Skeletal muscle satellite cell (primary cell): ENCODE measurements around the gene SLC48A1.

Experiments used
- H3K27me3 ChIP-seq: 2 replicates; pipeline ENCODE4 v1.7.0; 2013; ENCODE audit warnings: low read length; ENCODE audit not compliant: control insufficient read depth, insufficient read depth
- H3K36me3 ChIP-seq: 2 replicates; pipeline ENCODE4 v1.7.0; 2013; ENCODE audit warnings: mild to moderate bottlenecking, control low read depth, low read length; ENCODE audit not compliant: insufficient read depth
- H3K4me1 ChIP-seq: 2 replicates; pipeline ENCODE4 v1.7.0; 2013; ENCODE audit warnings: low read length; ENCODE audit not compliant: control insufficient read depth, insufficient read depth
- H3K4me2 ChIP-seq: 2 replicates; pipeline ENCODE4 v1.7.0; 2013; ENCODE audit warnings: mild to moderate bottlenecking, low read length
- H3K4me3 ChIP-seq: 2 replicates; pipeline ENCODE4 v1.7.0; 2013; ENCODE audit warnings: low read length
- H3K9ac ChIP-seq: 2 replicates; pipeline ENCODE4 v1.7.0; 2013; ENCODE audit warnings: mild to moderate bottlenecking, low read depth, low read length, moderate library complexity
- H3K9me3 ChIP-seq: replicated peaks from 2 replicates; pipeline ENCODE4 v1.7.0; 2013; ENCODE audit warnings: mild to moderate bottlenecking, control low read depth, low read length

The SLC48A1 gene

DNA sequence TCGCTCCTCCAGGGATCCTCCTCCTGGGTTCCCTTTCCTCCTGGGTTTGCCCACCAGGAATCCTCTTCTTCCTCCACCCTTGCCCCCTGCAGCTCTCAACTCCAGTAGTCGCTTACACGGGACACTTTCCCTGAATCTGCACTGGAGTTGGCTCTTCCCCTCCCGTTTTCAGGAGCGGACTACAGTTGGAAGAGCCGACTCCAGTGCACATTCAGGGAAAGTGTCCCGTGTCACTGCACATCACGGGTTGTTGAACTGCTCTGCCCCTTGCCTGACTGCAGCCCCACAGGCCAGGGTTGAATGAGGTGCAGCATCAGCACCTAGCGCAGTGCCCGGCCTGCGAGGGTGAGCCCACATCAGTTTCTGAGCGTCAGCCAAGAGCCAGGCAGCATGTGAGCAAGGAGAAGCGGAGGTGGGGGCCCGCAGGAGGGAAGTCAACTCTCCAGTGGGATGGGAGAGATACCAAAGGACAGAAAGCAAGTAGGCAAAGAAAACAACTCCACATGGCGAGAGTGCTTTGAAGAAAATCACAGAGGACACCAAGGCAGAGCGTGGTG is 27.5 kb upstream of the SLC48A1 start:
- Histone ChIP-seq H3K4me3 (no peak overlapping the region), H3K4me1 (peaks cover 11% of the 10 kb centered on the region), H3K9me3 (no peaks in the 10 kb centered on the region), H3K4me2 (no peak overlapping the region), H3K27me3 (peaks cover 10% of the 10 kb centered on the region), H3K36me3 (no peaks in the 10 kb centered on the region), H3K9ac (no peak overlapping the region)

DNA sequence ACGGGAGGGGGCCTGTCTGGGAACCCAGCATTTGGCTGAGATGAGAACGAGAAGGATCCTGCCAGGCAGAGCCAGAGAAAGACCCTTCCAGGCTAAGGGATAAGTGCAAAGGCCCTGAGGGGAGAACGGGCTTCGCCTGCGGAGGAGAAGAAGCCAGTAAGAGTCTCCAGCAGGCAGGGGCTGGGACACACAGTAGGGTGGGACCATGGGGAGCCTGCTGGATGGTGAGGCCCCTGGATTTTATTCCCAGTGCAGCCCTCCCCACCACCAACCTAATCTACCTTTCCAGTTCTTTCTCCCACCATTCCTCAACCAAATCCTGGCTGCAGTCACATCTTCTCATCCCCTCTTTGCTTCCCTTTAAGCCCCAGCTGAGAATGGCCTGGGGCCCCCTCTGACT is 27.0 kb upstream of the SLC48A1 start:
- no peaks in the 10 kb centered on the region for H3K9me3 ChIP-seq
- H3K4me1 ChIP-seq, result peaks cover 8% of the 10 kb centered on the region

GRCh38 chr12:47746523-47746922 is 26.5 kb upstream of the SLC48A1 start:
- Histone ChIP-seq H3K4me1 (peaks cover 4% of the 10 kb centered on the region), H3K4me3 (no peak overlapping the region), H3K27me3 (peaks cover 10% of the 10 kb centered on the region), H3K4me2 (no peak overlapping the region), H3K36me3 (no peaks in the 10 kb centered on the region), H3K9ac (no peak overlapping the region), H3K9me3 (no peaks in the 10 kb centered on the region)

More for the DNA sequence above, 27.0 kb upstream of the SLC48A1 start:
- Histone ChIP-seq H3K36me3 (no peaks in the 10 kb centered on the region), H3K4me3 (no peak overlapping the region), H3K27me3 (peaks cover 10% of the 10 kb centered on the region), H3K9ac (no peak overlapping the region), H3K4me2 (no peak overlapping the region)

GRCh38 chr12:47747126-47747525 is 25.9 kb upstream of the SLC48A1 start:
- H3K4me1 ChIP-seq, result peaks cover 4% of the 10 kb centered on the region
- no peak overlapping the region for H3K4me2 ChIP-seq
- no peaks in the 10 kb centered on the region for H3K9me3 ChIP-seq
- H3K4me3 ChIP-seq, result no peak overlapping the region
- H3K36me3 ChIP-seq, result no peaks in the 10 kb centered on the region
- peaks cover 10% of the 10 kb centered on the region for H3K27me3 ChIP-seq
- no peak overlapping the region for H3K9ac ChIP-seq

DNA sequence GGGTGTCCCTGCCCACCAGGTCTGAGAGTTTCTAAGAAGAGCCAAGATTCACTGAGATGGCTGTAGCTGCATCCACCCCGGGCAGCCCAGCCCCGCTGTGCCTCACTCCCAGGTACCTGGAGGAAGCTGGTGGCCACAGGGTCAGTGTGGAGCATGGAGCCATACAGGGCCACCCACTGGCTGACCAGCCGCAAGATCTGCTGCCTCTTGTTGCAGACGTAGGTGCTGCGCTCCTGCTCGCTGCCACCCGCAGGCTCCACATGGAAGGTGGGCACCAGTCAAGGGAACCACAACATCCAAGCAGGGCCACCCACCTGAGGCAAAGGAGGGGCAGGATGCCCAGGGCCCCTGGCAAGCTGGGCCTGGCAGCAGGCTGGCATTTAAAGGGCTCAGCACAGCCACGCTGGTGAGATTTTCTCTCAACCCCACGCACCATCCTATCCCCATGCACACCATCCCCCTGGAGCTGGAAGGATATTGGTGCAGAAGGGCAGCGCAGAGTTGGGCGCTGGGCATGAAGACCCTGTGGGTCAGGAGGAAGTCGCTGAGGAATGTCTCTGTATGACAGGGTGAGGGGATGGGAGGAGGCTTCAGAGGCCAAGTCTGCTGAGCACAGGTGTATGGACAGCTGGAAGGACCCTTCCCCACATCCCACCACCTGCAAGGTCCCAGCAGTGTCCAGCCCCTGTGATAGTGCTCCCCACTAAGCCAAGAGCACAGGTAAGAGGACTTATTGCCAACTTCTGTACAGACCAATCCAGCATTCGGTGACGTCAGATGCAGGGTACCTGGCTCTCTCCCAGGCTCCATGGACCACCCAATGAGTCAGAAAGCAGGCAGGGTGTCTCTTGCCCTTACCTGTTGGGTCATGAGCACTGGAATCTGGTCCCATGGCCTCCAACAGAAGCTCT is 25.2 kb upstream of the SLC48A1 start:
- no peaks in the 10 kb centered on the region for H3K9me3 ChIP-seq
- H3K9ac ChIP-seq, result no peak overlapping the region
- H3K4me1 ChIP-seq, result peaks cover 12% of the 10 kb centered on the region
- H3K27me3 ChIP-seq, result peaks cover 10% of the 10 kb centered on the region
- H3K4me2 ChIP-seq, result no peak overlapping the region
- no peaks in the 10 kb centered on the region for H3K36me3 ChIP-seq
- H3K4me3 ChIP-seq, result no peak overlapping the region

- Histone ChIP-seq H3K27me3 (peaks cover 10% of the 10 kb centered on the region), H3K9me3 (no peaks in the 10 kb centered on the region), H3K36me3 (no peaks in the 10 kb centered on the region), H3K4me2 (no peak overlapping the region), H3K4me3 (no peak overlapping the region), H3K4me1 (peaks cover 18% of the 10 kb centered on the region), H3K9ac (no peak overlapping the region)
These were observed 24.6 kb upstream of the SLC48A1 start for GRCh38 chr12:47748507-47748828.

DNA sequence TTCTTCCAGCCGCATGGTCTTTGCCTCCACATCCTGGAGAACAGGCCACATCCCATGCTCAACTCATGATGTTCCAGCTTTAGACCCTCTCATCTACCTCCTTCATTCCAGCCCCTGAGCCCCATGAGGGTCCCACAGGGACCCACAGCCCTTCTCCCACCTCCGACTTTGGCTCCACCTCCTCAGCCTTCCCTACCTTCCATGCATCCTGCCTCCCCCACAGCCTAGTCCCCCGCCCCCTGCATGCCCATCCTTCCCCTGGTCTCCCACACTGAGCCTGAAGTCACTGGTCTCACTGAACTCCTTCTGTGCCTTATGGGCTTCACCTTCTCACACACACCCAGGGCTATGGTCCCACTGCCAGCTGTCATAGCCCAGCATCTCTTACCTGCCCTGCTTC is 24.1 kb upstream of the SLC48A1 start:
- Histone ChIP-seq H3K4me2 (no peak overlapping the region), H3K9me3 (no peaks in the 10 kb centered on the region), H3K36me3 (no peaks in the 10 kb centered on the region), H3K9ac (no peak overlapping the region), H3K4me3 (no peak overlapping the region), H3K4me1 (peaks cover 22% of the 10 kb centered on the region), H3K27me3 (peaks cover 10% of the 10 kb centered on the region)

GRCh38 chr12:47750229-47750798 is 22.7 kb upstream of the SLC48A1 start:
- H3K36me3 ChIP-seq, result no peaks in the 10 kb centered on the region
- no peak overlapping the region for H3K9ac ChIP-seq
- no peak overlapping the region for H3K4me3 ChIP-seq
- H3K4me1 ChIP-seq, result peaks cover 36% of the 10 kb centered on the region
- no peaks in the 10 kb centered on the region for H3K9me3 ChIP-seq
- no peak overlapping the region for H3K4me2 ChIP-seq
- peaks cover under 1% of the 10 kb centered on the region for H3K27me3 ChIP-seq

GRCh38 chr12:47750916-47751470 is 22.0 kb upstream of the SLC48A1 start:
- Histone ChIP-seq H3K4me2 (no peak overlapping the region), H3K4me3 (no peak overlapping the region), H3K36me3 (no peaks in the 10 kb centered on the region), H3K4me1 (peaks cover 41% of the 10 kb centered on the region), H3K9me3 (no peaks in the 10 kb centered on the region), H3K9ac (no peak overlapping the region), H3K27me3 (no peaks in the 10 kb centered on the region)

- no peak overlapping the region for H3K4me2 ChIP-seq
- no peak overlapping the region for H3K4me3 ChIP-seq
- peaks cover 41% of the 10 kb centered on the region for H3K4me1 ChIP-seq
- H3K9me3 ChIP-seq, result no peaks in the 10 kb centered on the region
- no peak overlapping the region for H3K9ac ChIP-seq
- H3K36me3 ChIP-seq, result no peaks in the 10 kb centered on the region
- H3K27me3 ChIP-seq, result no peaks in the 10 kb centered on the region
These were observed 21.5 kb upstream of the SLC48A1 start for GRCh38 chr12:47751561-47751960.

DNA sequence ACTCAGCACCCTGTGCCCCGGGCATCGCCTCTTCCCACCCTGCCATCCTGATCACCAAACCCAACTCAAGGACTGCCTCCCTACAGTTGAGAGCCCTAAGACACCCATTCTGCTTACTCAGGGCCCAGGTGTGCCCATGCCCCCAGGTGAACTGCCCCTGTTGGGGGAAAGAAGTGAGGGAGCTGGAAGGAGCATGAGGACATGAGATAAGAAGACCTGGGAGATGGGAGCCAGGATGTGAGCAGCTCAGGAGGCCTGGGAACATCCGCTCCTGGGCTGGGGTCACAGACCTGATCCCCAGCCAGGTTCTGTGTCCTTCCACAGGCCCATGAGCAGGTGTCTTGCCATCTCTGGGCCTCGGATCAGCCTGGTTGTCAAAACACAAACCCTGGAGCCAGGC is 20.9 kb upstream of the SLC48A1 start:
- no peak overlapping the region for H3K4me2 ChIP-seq
- H3K9me3 ChIP-seq, result no peaks in the 10 kb centered on the region
- no peak overlapping the region for H3K9ac ChIP-seq
- H3K4me1 ChIP-seq, result peaks cover 44% of the 10 kb centered on the region
- H3K27me3 ChIP-seq, result no peaks in the 10 kb centered on the region
- no peaks in the 10 kb centered on the region for H3K36me3 ChIP-seq
- H3K4me3 ChIP-seq, result no peak overlapping the region
